ENCODE results near the gene EFCAB6. TPM values are rescaled to one million over a fixed set of nuclear protein-coding genes. Genes with fewer than 3 reads are reported as not detected.

EFCAB6 gene, protein sequence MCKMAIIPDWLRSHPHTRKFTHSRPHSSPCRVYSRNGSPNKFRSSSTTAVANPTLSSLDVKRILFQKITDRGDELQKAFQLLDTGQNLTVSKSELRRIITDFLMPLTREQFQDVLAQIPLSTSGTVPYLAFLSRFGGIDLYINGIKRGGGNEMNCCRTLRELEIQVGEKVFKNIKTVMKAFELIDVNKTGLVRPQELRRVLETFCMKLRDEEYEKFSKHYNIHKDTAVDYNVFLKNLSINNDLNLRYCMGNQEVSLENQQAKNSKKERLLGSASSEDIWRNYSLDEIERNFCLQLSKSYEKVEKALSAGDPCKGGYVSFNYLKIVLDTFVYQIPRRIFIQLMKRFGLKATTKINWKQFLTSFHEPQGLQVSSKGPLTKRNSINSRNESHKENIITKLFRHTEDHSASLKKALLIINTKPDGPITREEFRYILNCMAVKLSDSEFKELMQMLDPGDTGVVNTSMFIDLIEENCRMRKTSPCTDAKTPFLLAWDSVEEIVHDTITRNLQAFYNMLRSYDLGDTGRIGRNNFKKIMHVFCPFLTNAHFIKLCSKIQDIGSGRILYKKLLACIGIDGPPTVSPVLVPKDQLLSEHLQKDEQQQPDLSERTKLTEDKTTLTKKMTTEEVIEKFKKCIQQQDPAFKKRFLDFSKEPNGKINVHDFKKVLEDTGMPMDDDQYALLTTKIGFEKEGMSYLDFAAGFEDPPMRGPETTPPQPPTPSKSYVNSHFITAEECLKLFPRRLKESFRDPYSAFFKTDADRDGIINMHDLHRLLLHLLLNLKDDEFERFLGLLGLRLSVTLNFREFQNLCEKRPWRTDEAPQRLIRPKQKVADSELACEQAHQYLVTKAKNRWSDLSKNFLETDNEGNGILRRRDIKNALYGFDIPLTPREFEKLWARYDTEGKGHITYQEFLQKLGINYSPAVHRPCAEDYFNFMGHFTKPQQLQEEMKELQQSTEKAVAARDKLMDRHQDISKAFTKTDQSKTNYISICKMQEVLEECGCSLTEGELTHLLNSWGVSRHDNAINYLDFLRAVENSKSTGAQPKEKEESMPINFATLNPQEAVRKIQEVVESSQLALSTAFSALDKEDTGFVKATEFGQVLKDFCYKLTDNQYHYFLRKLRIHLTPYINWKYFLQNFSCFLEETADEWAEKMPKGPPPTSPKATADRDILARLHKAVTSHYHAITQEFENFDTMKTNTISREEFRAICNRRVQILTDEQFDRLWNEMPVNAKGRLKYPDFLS (N-terminal part only)
- 0.14 and 0.26 TPM in 2 replicates for total RNA-seq

DNA sequence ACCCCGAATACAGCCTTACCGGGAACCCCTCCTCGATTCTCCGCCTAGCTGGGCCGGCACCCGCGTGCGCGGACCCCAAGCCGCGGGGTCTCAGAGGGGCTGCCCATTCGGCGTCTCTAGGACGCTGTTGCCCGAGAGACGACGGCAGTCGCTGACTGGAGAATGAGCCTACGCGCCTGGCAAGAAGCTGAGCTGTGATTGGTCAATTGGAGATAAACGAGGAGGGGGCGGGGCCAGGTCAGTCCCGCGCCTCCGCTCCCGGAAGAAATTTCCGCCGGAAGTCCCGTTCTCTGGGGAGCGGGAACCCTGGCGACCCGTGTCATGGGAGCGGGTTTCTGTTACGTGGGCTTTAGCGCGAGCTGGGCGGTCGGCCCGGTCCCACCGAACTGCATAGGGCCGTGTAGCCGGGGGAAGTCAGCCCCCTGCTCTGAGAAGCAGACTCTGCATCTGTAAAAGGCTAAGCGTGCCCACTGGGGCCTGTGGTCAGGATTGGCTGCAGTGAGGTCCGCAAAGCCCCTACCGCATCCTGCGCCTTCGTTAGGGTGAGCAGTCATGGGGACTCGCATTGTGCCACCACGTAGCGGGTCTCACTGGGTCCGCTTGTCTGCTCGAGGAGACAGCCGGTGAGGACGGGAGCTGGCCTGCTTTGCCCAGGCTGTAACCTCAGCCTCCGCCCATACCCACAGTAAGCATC lies at the start of gene EFCAB6:
EFCAB6 (minus strand) TSS at position 157 of the 694 bp plus-strand sequence. CDS start 29,987 bp downstream, outside the sequence.
- DNase-seq (ENCODE audit: low read depth, low spot score), result peak; percentile 67

DNA sequence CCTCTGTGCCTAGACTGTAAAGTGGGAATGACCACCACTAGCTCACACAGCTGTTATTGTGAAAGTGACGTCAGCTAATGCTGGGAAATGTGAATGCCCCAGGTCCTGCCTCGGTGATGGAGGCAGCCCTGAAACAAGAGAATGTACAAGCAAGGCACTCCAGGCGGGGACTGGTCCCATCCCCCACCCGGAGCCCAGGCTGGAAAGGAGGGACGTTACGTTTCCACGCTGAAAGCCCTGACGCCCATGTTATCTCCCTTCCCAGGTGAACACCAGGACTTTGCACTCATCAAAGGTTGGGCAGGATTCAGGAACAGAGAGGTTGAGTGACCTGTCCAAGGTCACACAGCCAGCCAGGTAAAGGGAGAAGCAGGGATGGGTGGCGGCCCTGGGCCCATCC lies 49.4 kb upstream of the EFCAB6 start:
- no peak for DNase-seq (ENCODE audit: low read depth, low spot score)

DNA sequence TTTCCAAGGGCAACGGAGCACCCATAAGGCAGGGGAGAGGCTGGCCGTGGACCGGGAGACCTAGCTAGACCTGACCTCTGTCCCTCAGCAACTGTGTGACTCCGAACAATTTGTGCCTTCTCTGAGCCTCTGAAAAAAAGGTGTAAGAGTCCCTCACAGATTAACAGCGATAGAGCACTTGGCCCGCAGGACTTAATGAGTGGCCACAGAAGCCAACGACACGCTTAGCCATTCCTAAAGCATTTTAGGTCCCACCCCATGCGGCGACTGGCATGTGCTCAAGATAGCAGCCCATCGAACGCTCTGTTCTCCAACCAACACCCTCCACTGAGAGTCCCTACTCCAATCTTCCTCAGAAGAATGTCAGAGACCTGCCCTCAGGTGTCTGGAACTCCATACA lies 48.7 kb upstream of the EFCAB6 start:
- no peak for DNase-seq (ENCODE audit: low read depth, low spot score)

DNA sequence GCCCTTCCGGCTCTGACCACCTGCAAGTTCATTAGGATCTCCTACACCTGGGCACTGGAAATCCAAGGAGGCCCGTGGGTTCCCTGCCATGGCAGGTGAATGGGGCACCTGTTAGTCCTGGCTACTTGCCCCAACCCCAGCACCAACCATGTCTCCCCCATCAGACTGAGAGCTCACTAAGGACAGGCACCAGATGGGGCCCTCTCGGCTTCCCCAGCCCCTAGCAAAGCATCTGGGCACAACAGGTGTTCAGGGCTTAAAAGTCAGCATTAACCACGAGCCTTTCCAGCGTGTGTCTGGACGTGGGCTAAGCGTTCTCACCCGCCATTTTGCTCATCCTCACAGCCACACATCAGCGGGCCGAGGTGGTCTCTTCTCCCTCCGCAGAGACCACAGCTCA lies 48.0 kb upstream of the EFCAB6 start:
- no peak for DNase-seq (ENCODE audit: low read depth, low spot score)

DNA sequence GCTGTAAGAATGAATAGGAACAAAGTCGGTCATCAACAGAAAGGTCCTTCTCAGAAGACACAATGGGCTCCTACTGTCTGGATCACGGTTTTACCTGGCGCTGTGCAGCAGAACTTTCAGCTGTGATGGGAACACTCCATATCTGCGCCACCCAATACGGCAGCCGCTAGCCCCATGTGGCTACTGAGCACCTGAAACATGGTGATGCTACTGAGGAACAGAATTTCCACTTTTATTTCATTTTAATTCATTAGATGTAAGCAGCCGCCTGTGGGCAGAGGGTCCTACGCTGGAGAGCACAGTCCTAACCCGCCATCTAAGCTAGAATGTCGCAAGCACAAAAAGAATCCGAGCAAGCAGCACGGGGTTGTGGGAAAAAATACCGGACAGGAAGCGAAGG lies 47.5 kb upstream of the EFCAB6 start:
- no peak for DNase-seq (ENCODE audit: low read depth, low spot score)

DNA sequence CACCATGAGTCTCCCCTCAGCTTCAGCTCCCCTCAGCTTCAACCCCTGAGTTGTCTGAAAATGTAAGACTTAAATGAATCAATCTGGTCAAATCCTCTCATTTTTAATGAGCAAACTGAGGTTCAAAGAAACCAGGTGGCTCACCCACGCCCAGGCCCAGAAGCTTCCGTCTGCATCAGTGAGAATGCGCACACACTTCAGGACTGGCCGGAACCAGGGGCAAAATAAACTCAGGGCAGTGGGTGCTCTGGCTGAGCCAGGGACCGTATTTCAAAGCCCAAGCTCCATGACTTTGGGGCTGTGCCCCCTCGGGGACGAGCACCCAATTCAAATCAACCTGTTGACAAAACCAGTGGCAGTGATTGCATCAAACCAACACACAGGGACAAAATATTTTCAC lies 47.1 kb upstream of the EFCAB6 start:
- DNase-seq (ENCODE audit: low read depth, low spot score), result no peak

DNA sequence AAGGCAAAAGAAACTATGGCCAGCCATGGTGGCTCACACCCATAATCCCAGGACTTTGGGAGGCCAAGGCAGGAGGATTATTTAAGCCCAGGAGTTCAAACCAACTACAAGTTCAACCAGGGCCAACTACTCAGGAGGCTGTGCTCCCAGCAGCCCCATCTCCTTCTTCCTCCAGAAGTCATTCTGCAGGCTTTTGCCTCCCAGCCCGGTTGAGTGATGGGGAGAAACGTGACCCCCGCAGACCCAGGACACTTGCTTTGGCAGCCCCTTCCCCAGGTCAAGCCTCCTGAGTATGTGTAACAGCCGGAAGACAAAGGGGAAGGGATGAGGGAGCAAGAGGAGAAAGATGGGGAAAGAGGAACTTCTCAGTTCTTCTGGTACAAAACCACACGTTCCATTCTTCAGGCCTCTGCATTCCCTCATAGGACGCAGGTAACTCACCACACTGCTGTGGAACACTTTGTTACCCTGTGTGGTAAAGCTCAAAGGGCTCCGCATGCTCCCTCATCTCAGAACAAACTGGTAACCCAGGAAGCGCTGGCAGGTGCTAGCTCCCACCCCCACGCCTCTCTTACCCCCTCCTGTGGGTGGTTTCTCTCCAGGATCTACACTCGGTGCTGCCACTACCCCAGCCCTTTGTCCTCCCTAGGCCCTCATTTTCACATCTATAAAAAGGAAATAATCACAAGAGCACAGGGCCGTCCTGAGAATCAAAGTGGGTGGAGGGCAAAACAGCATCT lies 46.2 kb upstream of the EFCAB6 start:
- DNase-seq (ENCODE audit: low read depth, low spot score), result no peak

DNA sequence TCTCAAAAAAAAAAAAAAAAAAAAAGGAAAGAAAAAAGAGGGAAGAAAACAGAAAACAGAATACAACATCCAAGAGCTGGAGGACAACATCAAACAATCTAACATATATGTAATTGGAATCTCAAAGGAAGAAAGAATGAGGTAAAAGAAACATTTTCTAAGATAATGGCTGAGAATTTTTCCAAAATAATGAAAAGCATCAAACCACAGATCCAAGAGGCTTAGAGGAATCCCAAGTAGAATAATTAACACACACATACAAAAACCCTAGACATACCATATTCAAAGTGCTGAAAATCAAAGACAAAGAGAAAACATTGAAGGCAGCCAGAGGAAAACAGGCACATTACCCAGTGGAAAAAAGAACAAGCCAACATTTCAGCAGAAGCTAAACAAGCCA lies 45.3 kb upstream of the EFCAB6 start:
- no peak for DNase-seq (ENCODE audit: low read depth, low spot score)

DNA sequence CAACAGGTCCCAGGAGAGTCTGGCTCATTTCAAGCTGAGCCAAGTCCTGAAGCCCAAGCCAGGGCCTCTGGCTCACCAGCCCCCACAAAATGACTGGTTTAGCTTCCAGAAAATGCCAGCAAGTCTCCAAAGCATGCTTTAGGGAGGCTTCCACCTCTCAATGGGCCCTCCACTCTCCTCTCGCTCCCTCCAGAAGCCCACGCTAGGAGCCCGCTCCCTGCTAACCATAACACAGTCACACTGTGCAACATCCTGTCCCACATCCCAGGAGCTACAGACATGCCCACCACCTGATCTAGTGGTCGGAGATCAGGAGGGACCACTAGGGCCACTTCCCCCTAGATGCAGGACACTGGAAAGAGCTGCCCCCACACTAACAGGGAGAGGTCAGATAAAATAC lies 43.3 kb upstream of the EFCAB6 start:
- no peak for DNase-seq (ENCODE audit: low read depth, low spot score)

DNA sequence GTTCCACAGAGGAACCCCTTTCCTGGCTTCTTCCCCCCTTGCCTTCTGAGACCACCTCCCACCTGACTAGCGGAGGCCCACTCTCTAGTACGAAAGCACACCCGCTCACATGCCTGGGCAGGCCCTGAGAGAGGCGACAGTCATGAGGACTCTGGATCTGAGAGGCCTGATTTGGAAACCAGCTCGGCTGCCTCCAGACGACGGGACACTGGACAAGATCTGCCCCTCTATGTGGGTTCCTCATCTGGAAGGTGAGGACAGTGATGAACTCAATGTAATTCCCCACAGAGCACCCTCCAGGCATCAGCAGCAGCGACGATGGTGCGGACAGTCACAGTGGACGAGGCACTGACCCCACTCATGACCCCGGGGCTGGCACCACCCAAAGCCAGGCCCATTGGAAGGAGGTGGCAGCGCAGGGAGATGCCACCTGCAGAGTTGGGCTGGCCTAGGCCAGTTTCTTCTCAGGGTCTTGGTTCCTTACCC lies 42.7 kb upstream of the EFCAB6 start:
- no peak for DNase-seq (ENCODE audit: low read depth, low spot score)

DNA sequence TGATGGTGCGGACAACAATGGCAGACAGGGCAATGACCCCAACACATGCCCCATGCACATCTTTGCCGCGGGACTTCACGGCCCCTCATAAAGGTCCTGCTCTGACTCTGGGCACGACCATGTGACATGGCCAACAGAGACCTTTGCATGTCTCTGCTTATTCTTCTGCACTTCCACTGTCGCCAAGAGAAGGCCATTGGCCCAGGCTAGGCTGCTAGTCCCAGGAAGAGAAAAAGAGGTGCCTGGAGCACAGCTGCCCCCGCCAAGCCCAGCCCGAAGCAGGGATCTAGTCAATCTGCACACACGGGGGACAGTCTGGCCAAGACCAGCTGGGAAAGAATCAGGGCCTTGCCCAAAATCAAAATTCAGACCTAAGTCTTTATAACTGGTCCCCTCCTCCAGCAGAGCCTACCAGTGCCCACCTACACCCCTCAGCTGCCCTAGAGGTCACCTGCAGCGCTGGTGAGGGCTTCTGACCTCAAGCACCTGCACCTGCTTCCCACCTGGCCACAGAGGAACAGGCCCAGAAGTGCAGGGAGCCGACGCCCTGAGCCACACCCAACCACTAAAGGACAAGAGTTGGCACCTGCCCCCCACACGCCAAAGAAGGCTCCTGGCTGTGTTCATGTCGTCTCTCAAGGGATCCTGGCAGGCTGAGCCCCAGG lies 42.1 kb upstream of the EFCAB6 start:
- DNase-seq (ENCODE audit: low read depth, low spot score), result no peak

DNA sequence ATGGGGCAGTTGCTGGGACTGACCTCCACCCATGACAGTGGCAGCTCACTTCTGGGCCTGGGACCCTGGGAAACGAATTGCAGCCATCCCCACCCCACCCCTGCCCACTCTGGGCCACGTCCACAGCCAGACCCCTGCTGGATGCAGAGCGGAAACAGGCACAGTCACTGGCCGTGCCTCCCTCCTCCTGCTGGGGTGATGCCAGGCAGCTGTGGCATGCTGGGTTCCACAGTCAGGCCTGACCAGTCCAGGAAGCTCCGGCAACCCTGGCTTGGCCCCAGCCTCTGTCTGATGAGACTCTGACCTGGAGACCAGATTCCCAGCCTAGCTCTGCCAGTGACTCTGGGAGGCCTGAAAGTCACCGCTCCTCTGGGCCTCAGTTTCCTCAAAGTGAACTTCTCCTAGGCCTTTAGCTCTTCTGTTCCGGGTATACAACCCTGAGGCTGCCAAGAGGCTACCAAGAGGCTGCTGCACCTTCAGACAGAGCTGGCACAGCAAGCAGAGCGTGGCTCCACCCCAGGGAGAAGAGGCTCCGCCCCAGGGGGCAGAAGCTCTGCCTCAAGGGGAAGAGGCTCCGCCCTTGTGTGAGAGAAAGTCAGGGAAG lies 41.3 kb upstream of the EFCAB6 start:
- no peak for DNase-seq (ENCODE audit: low read depth, low spot score)

DNA sequence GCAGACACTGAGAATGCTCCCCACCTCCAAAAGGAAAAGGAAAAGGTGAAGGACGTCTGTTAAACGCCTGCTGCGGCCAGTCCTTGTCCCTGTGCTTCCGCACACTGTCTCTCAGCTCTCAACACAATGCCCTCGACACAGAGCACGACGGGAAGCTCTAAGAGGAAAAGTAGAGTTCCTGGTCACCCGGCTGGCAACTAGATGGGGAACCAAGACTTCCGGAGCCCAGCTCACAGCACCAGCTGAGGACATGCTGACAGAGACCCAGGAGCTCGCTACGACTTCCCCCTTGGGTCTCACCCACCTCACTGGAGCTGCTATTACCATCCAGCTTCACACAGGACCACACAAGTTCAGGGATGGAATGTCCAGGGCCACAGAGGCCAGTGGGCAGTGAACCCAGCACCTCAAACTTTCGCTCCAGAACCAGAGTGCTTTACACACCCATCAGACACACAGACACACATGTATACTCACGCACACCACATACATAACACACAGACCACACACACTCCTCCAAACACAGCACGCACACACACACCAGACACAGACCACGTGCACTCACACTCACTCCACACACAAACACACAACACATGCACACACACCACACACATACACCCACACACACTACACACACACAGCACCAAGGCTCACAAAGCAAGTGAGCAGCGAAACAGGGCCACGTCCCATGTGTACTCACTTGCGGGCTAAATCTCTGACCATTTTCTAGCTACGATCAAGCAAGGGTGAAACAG lies 40.6 kb upstream of the EFCAB6 start:
- DNase-seq (ENCODE audit: low read depth, low spot score), result no peak

DNA sequence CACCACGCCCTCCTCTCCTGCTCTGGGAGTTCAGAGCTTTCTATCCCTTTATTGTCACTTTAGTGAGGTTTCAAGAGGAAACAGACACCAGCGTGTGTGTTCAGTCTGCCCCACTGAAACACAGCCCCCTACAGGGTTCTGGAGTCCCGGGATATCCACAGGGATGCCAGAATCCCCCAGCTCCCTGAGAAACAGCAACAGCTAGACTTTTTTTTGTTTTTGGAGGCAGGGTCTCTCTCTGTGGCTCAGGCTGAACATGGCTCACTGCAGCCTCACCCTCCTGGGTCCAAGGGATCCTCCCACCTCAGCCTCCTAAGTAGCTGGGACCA lies 39.8 kb upstream of the EFCAB6 start:
- DNase-seq (ENCODE audit: low read depth, low spot score), result no peak

DNA sequence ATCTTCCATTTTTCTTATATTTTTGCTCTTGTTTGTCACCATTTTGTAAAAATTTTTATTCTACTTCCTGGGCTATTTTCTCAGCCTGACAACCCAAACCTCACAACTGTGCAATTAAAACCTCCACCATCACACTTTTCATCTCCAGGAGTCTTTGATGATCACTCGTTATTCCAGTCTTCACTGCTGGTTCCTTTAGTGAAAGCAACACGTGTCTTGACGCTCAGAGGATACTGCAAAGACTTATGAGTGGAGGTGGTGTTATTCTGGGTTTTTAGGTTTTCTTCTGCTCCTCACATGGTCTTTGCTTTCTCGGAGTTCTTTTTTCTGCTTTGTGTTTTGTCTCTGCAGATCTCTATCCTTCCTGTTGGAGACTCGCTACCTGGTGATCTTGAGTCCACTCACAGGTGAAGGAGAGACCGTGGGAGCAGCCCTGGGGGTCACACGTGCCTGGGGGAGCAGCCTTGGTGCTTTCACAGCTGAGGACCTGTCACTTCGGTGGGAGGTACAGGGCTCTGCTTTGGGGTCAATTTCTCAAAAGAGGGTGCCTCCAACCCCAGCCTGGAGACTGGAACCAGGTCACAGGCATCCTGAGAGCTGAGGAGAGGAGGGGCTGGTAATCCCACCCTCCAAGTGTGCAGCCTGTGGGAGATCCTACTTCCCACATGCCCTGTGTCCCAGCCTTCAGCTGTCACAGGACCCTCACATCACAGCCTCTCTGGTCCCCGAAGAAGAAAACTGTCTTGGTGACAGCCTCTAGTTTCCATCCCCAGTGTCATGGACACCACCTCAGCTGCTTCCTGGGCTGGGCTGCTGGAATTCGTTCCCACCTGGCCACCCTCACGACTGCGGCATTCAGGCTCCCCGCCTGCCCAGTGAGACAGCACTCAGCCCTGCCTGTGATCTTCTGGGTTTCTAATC lies 39.2 kb upstream of the EFCAB6 start:
- DNase-seq (ENCODE audit: low read depth, low spot score), result no peak

DNA sequence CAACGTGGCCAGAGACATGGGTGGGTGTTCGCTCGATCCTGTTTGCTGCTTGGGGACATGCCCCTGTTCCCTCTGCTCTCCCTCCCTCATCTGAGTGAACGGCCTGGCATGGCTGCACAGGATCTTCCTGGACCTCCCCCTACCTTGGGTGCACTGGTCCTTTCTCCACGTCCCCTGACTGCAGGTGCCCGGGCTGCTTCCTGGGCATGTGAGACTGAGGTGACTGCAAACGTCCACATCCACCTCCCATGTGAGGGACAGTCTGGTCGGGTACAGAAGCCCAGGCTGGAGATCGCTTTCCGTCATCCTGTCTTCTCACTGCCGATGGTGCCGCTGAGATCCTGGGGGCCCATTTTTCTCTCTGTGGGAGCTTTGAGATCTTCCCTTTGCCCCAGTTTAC lies 38.4 kb upstream of the EFCAB6 start:
- DNase-seq (ENCODE audit: low read depth, low spot score), result no peak

DNA sequence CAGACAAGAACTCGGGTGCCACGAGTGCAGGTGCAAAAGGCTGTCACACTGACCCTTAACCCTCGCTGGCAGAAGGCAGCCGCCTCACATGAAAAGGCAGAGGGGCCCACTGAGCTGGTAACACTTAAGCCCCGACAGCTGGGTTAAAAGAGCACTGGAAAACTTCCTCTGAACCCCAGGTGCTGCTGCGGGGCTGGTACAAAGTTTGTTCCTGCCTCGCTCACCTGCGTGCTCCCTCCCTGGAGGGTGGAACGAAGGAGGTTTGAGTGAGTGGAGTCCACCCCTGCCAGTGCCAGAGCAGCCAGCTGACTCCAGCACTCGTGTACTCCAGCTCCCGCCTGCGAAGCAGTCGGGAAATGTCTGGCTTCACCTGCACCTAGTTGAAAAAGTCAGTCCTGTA lies 37.6 kb upstream of the EFCAB6 start:
- DNase-seq (ENCODE audit: low read depth, low spot score), result no peak
